Liver (tissue), 9 donors: ENCODE data around the gene TAS2R1. TPM values are rescaled to one million over a fixed set of nuclear protein-coding genes. Genes with fewer than 3 reads are reported as not detected.

Experiments
- DNase-seq: peaks from one replicate; pipeline ENCODE4 v3.0.0-alpha.2; 2017; ENCODE audit warnings: low spot score
- H3K27ac ChIP-seq, 2 donors: one replicate each; pipeline ENCODE4 v1.7.0; 2013; ENCODE audit warnings: inconsistent platforms in 2 of 2, low read length in 2 of 2, control low read depth in 1 of 2, low read depth in 1 of 2, mild to moderate bottlenecking in 1 of 2
- H3K27me3 ChIP-seq, 4 donors: one replicate each; pipeline versions ENCODE4 v1.6.1 to v1.7.0; 2013; ENCODE audit warnings: low read length in 3 of 4, inconsistent platforms in 1 of 4, mild to moderate bottlenecking in 1 of 4, moderate library complexity in 1 of 4; ENCODE audit not compliant: control insufficient read depth in 4 of 4, insufficient read depth in 4 of 4
- H3K36me3 ChIP-seq, 4 donors: one replicate each; pipeline versions ENCODE4 v1.6.1 to v1.7.0; 2013; ENCODE audit warnings: low read length in 3 of 4, mild to moderate bottlenecking in 3 of 4, low read depth in 1 of 4, moderate library complexity in 1 of 4; ENCODE audit not compliant: control insufficient read depth in 4 of 4, insufficient read depth in 3 of 4
- H3K4me1 ChIP-seq, 4 donors: one replicate each; pipeline versions ENCODE4 v1.6.1 to v1.7.0; 2013; ENCODE audit warnings: low read length in 3 of 4, mild to moderate bottlenecking in 3 of 4, moderate library complexity in 1 of 4; ENCODE audit not compliant: control insufficient read depth in 4 of 4, insufficient read depth in 4 of 4
- H3K4me3 ChIP-seq, 3 donors: one replicate each; pipeline versions ENCODE4 v1.6.1 to v1.7.0; 2013; ENCODE audit warnings: low read length in 3 of 3, control low read depth in 1 of 3, low read depth in 1 of 3, mild to moderate bottlenecking in 1 of 3
- H3K9ac ChIP-seq, 2 donors: one replicate each; pipeline ENCODE4 v1.7.0; 2013; ENCODE audit warnings: low read length in 2 of 2, mild to moderate bottlenecking in 2 of 2, moderate library complexity in 2 of 2, control low read depth in 1 of 2, low read depth in 1 of 2
- H3K9me3 ChIP-seq, 4 donors: one replicate each; pipeline versions ENCODE4 v1.6.1 to v1.7.0; 2013; ENCODE audit warnings: low read length in 3 of 4; ENCODE audit not compliant: control insufficient read depth in 4 of 4
- EGR1 ChIP-seq, 2 donors: IDR thresholded peaks; 2 replicates each; pipeline ENCODE4 v1.6.1; 2016 to 2018; ENCODE audit warnings: antibody characterized with exemption in 2 of 2, low read depth in 2 of 2
- FOXA1 ChIP-seq: IDR thresholded peaks from 2 replicates; pipeline ENCODE4 v1.6.1; 2016; ENCODE audit warnings: antibody characterized with exemption
- FOXA2 ChIP-seq: IDR thresholded peaks from 2 replicates; pipeline ENCODE4 v1.6.1; 2016; ENCODE audit warnings: antibody characterized with exemption
- HNF4A ChIP-seq, 2 donors: conservative IDR thresholded peaks; 2 replicates each; pipeline ENCODE4 v1.6.1; 2016; ENCODE audit warnings: antibody characterized with exemption in 2 of 2, mild to moderate bottlenecking in 2 of 2
- HNF4G ChIP-seq: IDR thresholded peaks from 2 replicates; pipeline ENCODE4 v1.6.1; 2016; ENCODE audit warnings: antibody characterized with exemption
- JUND ChIP-seq, 2 donors: IDR thresholded peaks; 2 replicates each; pipeline ENCODE4 v1.6.1; 2016; ENCODE audit warnings: antibody characterized with exemption in 2 of 2
- NR2F2 ChIP-seq: IDR thresholded peaks from 2 replicates; pipeline ENCODE4 v1.6.1; 2016; ENCODE audit warnings: antibody characterized with exemption
- RAD21 ChIP-seq, 2 donors: IDR thresholded peaks; 2 replicates each; pipeline ENCODE4 v1.6.1; 2016; ENCODE audit warnings: antibody characterized with exemption in 2 of 2, mild to moderate bottlenecking in 2 of 2
- REST ChIP-seq: IDR thresholded peaks from 2 replicates; pipeline ENCODE4 v1.6.1; 2016; ENCODE audit warnings: antibody characterized with exemption, mild to moderate bottlenecking
- SP1 ChIP-seq: IDR thresholded peaks from 2 replicates; pipeline ENCODE4 v1.6.1; 2018; ENCODE audit warnings: antibody characterized with exemption, mild to moderate bottlenecking
- TAF1 ChIP-seq: conservative IDR thresholded peaks from 2 replicates; pipeline ENCODE4 v1.6.1; 2016; ENCODE audit warnings: antibody characterized with exemption, mild to moderate bottlenecking
- YY1 ChIP-seq: IDR thresholded peaks from 2 replicates; pipeline ENCODE4 v1.6.1; 2016; ENCODE audit warnings: antibody characterized with exemption, mild to moderate bottlenecking
- WGBS: extraction: QIAGEN DNeasy Blood & Tissue Kit; methylation state at CpG from one replicate; pipeline ENCODE4 v1.1.7; 2013; 5-methylcytosine and 5-hydroxymethylcytosine counted together
- polyA plus RNA-seq, 2 donors: library from polyadenylated mRNA; stranded (reverse) in 1 of 2; unstranded in 1 of 2; fragments of 200-250 nt in 1 of 2; fragments of >200 nt in 1 of 2; fragmentation: Nextera tagmentation in 1 of 2; extraction: Ambion mirVana in 1 of 2; gene quantifications; one replicate each; pipeline versions ENCODE4 v1.2.1 to v1.2.3, GENCODE V29; 2013 to 2015
- total RNA-seq, 2 donors: library from RNA; depleted of rRNA; stranded (reverse); fragments of >200 nt; gene quantifications; one replicate each; pipeline ENCODE4 v1.2.3, GENCODE V29; 2014
- TF ChIP-seq, protein P1 (sequence below): IDR thresholded peaks from 2 replicates; pipeline ENCODE4 v1.6.1; 2016; ENCODE audit warnings: antibody characterized with exemption
- TF ChIP-seq, protein P2 (sequence below): IDR thresholded peaks from 2 replicates; pipeline ENCODE4 v1.6.1; 2016; ENCODE audit warnings: antibody characterized with exemption
- TF ChIP-seq, protein P3 (sequence below): fragments of 150-350 bp; IDR thresholded peaks from 2 replicates; pipeline ENCODE4 v1.5.1; 2017; ENCODE audit warnings: improper control_type of control experiment, low read depth, low read length; ENCODE audit not compliant: missing input control
- donor health status: healthy.
- donor health status: healthy.
- donor health status: healthy.
- donor health status: healthy.
- donor health status: healthy.

TAS2R1 gene
- total and polyA plus RNA-seq, 4 donors, result not detected

DNA sequence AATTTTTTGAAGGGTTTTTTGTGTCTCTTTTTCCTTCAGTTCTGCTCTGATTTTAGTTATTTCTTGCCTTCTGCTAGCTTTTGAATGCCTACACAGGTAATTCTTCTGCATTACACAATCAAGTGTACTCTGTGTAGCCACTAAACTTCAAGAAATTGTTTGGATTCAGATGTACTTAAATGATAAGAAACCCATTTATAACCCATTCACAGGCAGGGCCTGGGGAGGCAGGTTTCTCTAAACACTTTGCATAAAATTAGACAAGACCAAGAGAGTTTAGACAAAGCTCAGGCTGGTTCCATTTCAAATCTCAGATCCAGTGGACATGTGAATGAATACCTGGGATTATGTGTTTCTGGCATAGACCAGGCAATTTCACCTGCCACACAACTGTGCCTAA, 43.0 kb downstream of the TAS2R1 start:
- DNase-seq, result no peak
- Histone ChIP-seq H3K4me1 (no peaks in the 10 kb centered on the region), H3K4me3 (no peak overlapping the region), H3K36me3 (no peaks in the 10 kb centered on the region), H3K27me3 (no peaks in the 10 kb centered on the region), H3K9ac (no peak overlapping the region), H3K9me3 (no peaks in the 10 kb centered on the region), H3K27ac (no peak overlapping the region)
- TF ChIP-seq, protein P1, sequence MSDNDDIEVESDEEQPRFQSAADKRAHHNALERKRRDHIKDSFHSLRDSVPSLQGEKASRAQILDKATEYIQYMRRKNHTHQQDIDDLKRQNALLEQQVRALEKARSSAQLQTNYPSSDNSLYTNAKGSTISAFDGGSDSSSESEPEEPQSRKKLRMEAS, result no peak
- no peak for TF ChIP-seq TAF1
- TF ChIP-seq EGR1 (IDR thresholded peaks at IDR 0.05; ENCODE audit: low read depth in 2 of 2), result no peak
- TF ChIP-seq NR2F2, result no peak
- TF ChIP-seq YY1, result no peak
- TF ChIP-seq FOXA1, result no peak
- no peak for TF ChIP-seq FOXA2
- TF ChIP-seq, protein P2, sequence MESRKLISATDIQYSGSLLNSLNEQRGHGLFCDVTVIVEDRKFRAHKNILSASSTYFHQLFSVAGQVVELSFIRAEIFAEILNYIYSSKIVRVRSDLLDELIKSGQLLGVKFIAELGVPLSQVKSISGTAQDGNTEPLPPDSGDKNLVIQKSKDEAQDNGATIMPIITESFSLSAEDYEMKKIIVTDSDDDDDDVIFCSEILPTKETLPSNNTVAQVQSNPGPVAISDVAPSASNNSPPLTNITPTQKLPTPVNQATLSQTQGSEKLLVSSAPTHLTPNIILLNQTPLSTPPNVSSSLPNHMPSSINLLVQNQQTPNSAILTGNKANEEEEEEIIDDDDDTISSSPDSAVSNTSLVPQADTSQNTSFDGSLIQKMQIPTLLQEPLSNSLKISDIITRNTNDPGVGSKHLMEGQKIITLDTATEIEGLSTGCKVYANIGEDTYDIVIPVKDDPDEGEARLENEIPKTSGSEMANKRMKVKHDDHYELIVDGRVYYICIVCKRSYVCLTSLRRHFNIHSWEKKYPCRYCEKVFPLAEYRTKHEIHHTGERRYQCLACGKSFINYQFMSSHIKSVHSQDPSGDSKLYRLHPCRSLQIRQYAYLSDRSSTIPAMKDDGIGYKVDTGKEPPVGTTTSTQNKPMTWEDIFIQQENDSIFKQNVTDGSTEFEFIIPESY, result no peak
- TF ChIP-seq RAD21 (IDR thresholded peaks at IDR 0.05), result no peak
- no peak for TF ChIP-seq SP1
- TF ChIP-seq HNF4G, result no peak
- no peak for TF ChIP-seq REST
- TF ChIP-seq HNF4A (conservative IDR thresholded peaks at IDR 0.05), result no peak
- no peak for TF ChIP-seq JUND (IDR thresholded peaks at IDR 0.05)
- TF ChIP-seq, protein P3, sequence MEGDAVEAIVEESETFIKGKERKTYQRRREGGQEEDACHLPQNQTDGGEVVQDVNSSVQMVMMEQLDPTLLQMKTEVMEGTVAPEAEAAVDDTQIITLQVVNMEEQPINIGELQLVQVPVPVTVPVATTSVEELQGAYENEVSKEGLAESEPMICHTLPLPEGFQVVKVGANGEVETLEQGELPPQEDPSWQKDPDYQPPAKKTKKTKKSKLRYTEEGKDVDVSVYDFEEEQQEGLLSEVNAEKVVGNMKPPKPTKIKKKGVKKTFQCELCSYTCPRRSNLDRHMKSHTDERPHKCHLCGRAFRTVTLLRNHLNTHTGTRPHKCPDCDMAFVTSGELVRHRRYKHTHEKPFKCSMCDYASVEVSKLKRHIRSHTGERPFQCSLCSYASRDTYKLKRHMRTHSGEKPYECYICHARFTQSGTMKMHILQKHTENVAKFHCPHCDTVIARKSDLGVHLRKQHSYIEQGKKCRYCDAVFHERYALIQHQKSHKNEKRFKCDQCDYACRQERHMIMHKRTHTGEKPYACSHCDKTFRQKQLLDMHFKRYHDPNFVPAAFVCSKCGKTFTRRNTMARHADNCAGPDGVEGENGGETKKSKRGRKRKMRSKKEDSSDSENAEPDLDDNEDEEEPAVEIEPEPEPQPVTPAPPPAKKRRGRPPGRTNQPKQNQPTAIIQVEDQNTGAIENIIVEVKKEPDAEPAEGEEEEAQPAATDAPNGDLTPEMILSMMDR, result no peak

DNA sequence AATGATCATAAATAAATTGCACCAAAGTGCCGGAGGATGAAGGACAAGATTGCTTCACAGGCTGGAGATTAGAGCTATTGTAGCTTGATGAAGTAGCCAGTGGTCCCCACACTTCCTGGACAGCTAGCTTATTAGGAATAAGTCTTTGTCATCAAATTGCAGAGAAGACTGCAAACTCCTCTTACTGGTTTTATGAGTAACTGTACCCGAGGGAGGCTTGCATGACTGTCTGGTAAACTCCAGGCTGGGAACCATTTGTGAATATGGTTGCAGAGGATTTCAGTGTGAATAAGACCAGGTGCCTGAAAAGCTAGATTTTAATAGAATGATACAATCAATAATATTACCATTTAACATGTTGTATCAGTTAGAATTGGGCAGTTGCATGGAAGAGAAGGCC, 47.7 kb downstream of the TAS2R1 start:
- Histone ChIP-seq H3K9me3 (peaks cover 0 to 2% (median 0%) of the 10 kb centered on the region in 4 donors), H3K27me3 (no peaks in the 10 kb centered on the region), H3K4me3 (no peak overlapping the region), H3K4me1 (no peaks in the 10 kb centered on the region), H3K36me3 (no peaks in the 10 kb centered on the region), H3K27ac (no peak overlapping the region), H3K9ac (no peak overlapping the region)
- no peak for TF ChIP-seq SP1
- no peak for TF ChIP-seq FOXA1
- no peak for TF ChIP-seq REST
- TF ChIP-seq TAF1, result no peak
- 81% methylated on average over 2 of the region's 2 CpGs for WGBS
- DNase-seq, result no peak
